Subcutaneous abdominal adipose tissue (tissue), 5 donors: ENCODE measurements around the gene ABCB11.
A peak's percentile ranks its signal among the peaks of the same experiment; 100 is the strongest.

Experiments used
- H3K27ac ChIP-seq: one replicate; pipeline ENCODE4 v1.7.0; 2013; ENCODE audit warnings: low read depth, mild to moderate bottlenecking, inconsistent platforms, low read length, moderate library complexity
- H3K27me3 ChIP-seq, 5 donors: one replicate each; pipeline ENCODE4 v1.7.0; 2013; ENCODE audit warnings: low read length in 5 of 5, inconsistent platforms in 1 of 5; ENCODE audit not compliant: control insufficient read depth in 5 of 5, insufficient read depth in 4 of 5
- H3K36me3 ChIP-seq, 5 donors: one replicate each; pipeline ENCODE4 v1.7.0; 2013; ENCODE audit warnings: low read length in 5 of 5; ENCODE audit not compliant: control insufficient read depth in 5 of 5, insufficient read depth in 5 of 5
- H3K4me1 ChIP-seq, 5 donors: one replicate each; pipeline ENCODE4 v1.7.0; 2013; ENCODE audit warnings: low read length in 5 of 5, mild to moderate bottlenecking in 3 of 5, moderate library complexity in 1 of 5; ENCODE audit not compliant: control insufficient read depth in 5 of 5, insufficient read depth in 5 of 5
- H3K4me3 ChIP-seq, 5 donors: one replicate each; pipeline ENCODE4 v1.7.0; 2013; ENCODE audit warnings: low read length in 5 of 5, low read depth in 1 of 5
- H3K9ac ChIP-seq, 5 donors: one replicate each; pipeline ENCODE4 v1.7.0; 2013; ENCODE audit warnings: low read length in 5 of 5, mild to moderate bottlenecking in 4 of 5, moderate library complexity in 3 of 5
- H3K9me3 ChIP-seq, 5 donors: one replicate each; pipeline ENCODE4 v1.7.0; 2013; ENCODE audit warnings: low read length in 5 of 5; ENCODE audit not compliant: control insufficient read depth in 5 of 5
- donor health status: healthy.
- donor health status: healthy.
- donor health status: healthy.
- donor health status: healthy.
- donor health status: healthy.

ABCB11 gene

GRCh38 chr2:169031202-169031601, at the start of gene ABCB11:
ABCB11 (minus strand) TSS chr2:169031324; CDS start chr2:169018125, 13,199 bp downstream.
- Histone ChIP-seq H3K4me1 (peaks cover 0 to 9% (median 4%) of the 10 kb centered on the region in 5 donors), H3K27me3 (no peaks in the 10 kb centered on the region), H3K4me3 (no peak within 1 kb of the TSS), H3K9me3 (peaks cover 0 to 3% (median 0%) of the 10 kb centered on the region in 5 donors), H3K9ac (no peak within 1 kb of the TSS), H3K36me3 (no peaks in the 10 kb centered on the region), H3K27ac (peak within 1 kb of the TSS; percentile 18)

GRCh38 chr2:169080250-169081069, 49.3 kb upstream of the ABCB11 start:
- H3K27me3 ChIP-seq, result no peaks in the 10 kb centered on the region
- no peak overlapping the region for H3K4me3 ChIP-seq
- no peaks in the 10 kb centered on the region for H3K9me3 ChIP-seq
- peaks cover 0 to 9% (median 7%) of the 10 kb centered on the region in 5 donors for H3K4me1 ChIP-seq
- H3K9ac ChIP-seq, result no peak overlapping the region
- no peak overlapping the region for H3K27ac ChIP-seq
- H3K36me3 ChIP-seq, result no peaks in the 10 kb centered on the region

GRCh38 chr2:169077674-169078240, 46.6 kb upstream of the ABCB11 start:
- H3K36me3 ChIP-seq, result no peaks in the 10 kb centered on the region
- no peaks in the 10 kb centered on the region for H3K9me3 ChIP-seq
- no peaks in the 10 kb centered on the region for H3K27me3 ChIP-seq
- peaks cover 0 to 31% (median 29%) of the 10 kb centered on the region in 5 donors for H3K4me1 ChIP-seq
- H3K4me3 ChIP-seq, result no peak overlapping the region
- H3K27ac ChIP-seq, result no peak overlapping the region
- H3K9ac ChIP-seq, result peak overlapping the region in 1 of 5 donors; percentile 35

- no peaks in the 10 kb centered on the region for H3K27me3 ChIP-seq
- peak overlapping the region in 1 of 5 donors; percentile 51 for H3K9ac ChIP-seq
- peak overlapping the region; percentile 96 for H3K27ac ChIP-seq
- peak overlapping the region in 3 of 5 donors; percentile 0 to 38 (median 36) for H3K4me3 ChIP-seq
- H3K36me3 ChIP-seq, result no peaks in the 10 kb centered on the region
- peaks cover 3 to 50% (median 38%) of the 10 kb centered on the region in 5 donors for H3K4me1 ChIP-seq
- H3K9me3 ChIP-seq, result no peaks in the 10 kb centered on the region
Measured at GRCh38 chr2:169073963-169074751, 43.0 kb upstream of the ABCB11 start.

- Histone ChIP-seq H3K9ac (peak overlapping the region in 2 of 5 donors; percentile 32 to 53), H3K36me3 (no peaks in the 10 kb centered on the region), H3K27me3 (no peaks in the 10 kb centered on the region), H3K4me1 (peaks cover 3 to 50% (median 38%) of the 10 kb centered on the region in 5 donors), H3K27ac (peak overlapping the region; percentile 96), H3K4me3 (peak overlapping the region in 1 of 5 donors; percentile 38), H3K9me3 (no peaks in the 10 kb centered on the region)
Measured at GRCh38 chr2:169073211-169073962, 42.3 kb upstream of the ABCB11 start.

GRCh38 chr2:169072163-169072925, 41.2 kb upstream of the ABCB11 start:
- Histone ChIP-seq H3K9ac (peak overlapping the region in 1 of 5 donors; percentile 44), H3K36me3 (no peaks in the 10 kb centered on the region), H3K4me1 (peaks cover 3 to 43% (median 29%) of the 10 kb centered on the region in 5 donors), H3K4me3 (no peak overlapping the region), H3K9me3 (no peaks in the 10 kb centered on the region), H3K27me3 (no peaks in the 10 kb centered on the region), H3K27ac (peak overlapping the region; percentile 96)

- no peak overlapping the region for H3K4me3 ChIP-seq
- H3K9ac ChIP-seq, result no peak overlapping the region
- no peaks in the 10 kb centered on the region for H3K27me3 ChIP-seq
- H3K27ac ChIP-seq, result peak overlapping the region; percentile 96
- no peaks in the 10 kb centered on the region for H3K36me3 ChIP-seq
- H3K4me1 ChIP-seq, result peaks cover 3 to 43% (median 29%) of the 10 kb centered on the region in 5 donors
- no peaks in the 10 kb centered on the region for H3K9me3 ChIP-seq
Measured at GRCh38 chr2:169071455-169071854, 40.3 kb upstream of the ABCB11 start.

GRCh38 chr2:169069833-169070232, 38.7 kb upstream of the ABCB11 start:
- Histone ChIP-seq H3K27ac (no peak overlapping the region), H3K9ac (no peak overlapping the region), H3K4me3 (peak overlapping the region in 4 of 5 donors; percentile 9 to 23 (median 20)), H3K36me3 (no peaks in the 10 kb centered on the region), H3K4me1 (peaks cover 3 to 53% (median 39%) of the 10 kb centered on the region in 5 donors), H3K9me3 (no peaks in the 10 kb centered on the region), H3K27me3 (no peaks in the 10 kb centered on the region)

- Histone ChIP-seq H3K36me3 (no peaks in the 10 kb centered on the region), H3K27me3 (no peaks in the 10 kb centered on the region), H3K27ac (peak within 1 kb of the TSS; percentile 7), H3K9ac (no peak within 1 kb of the TSS), H3K9me3 (no peaks in the 10 kb centered on the region), H3K4me3 (peak within 1 kb of the TSS in 4 of 5 donors; percentile 9 to 23 (median 20)), H3K4me1 (peaks cover 3 to 48% (median 34%) of the 10 kb centered on the region in 5 donors)
Measured at GRCh38 chr2:169069341-169069740, 38.2 kb upstream of the ABCB11 start, which contains the start of gene DHRS9. DHRS9 (plus strand) TSS chr2:169069563; CDS start chr2:169081582, 12,019 bp downstream.
